Activated gamma-delta T cell treated with anti-CD3 and anti-CD28 coated beads, Interleukin-2, amount 50 U/mL, for 16 hours (primary cell): ENCODE results near the gene LEPROT.

Source experiments
- DNase-seq: peaks from one replicate; pipeline ENCODE4 v3.0.0-alpha.2; 2020; ENCODE audit warnings: low read depth

Gene LEPROT

GRCh38 chr1:65412256-65412983 is 8.0 kb upstream of the LEPROT start:
- no peak for DNase-seq

GRCh38 chr1:65412984-65413375 is 7.5 kb upstream of the LEPROT start:
- DNase-seq: no peak

GRCh38 chr1:65414538-65414937 is 5.9 kb upstream of the LEPROT start:
- no peak for DNase-seq

- DNase-seq: no peak
Observed at GRCh38 chr1:65416767-65417166, 3.7 kb upstream of the LEPROT start.

- DNase-seq: no peak
Observed at GRCh38 chr1:65417729-65418128, 2.7 kb upstream of the LEPROT start.

- no peak for DNase-seq
Observed at GRCh38 chr1:65418522-65419185, 1.8 kb upstream of the LEPROT start.

GRCh38 chr1:65419681-65420589 is 533 bp upstream of the LEPROT start:
- peak; percentile 98 for DNase-seq

GRCh38 chr1:65421351-65422025 is 1.0 kb downstream of the LEPROT start:
- DNase-seq: no peak

GRCh38 chr1:65422241-65423203 is 2.1 kb downstream of the LEPROT start:
- no peak for DNase-seq

GRCh38 chr1:65423884-65424572 is 3.6 kb downstream of the LEPROT start:
- DNase-seq: no peak

- no peak for DNase-seq
Observed at GRCh38 chr1:65424573-65424889, 4.1 kb downstream of the LEPROT start.

- no peak for DNase-seq
Observed at GRCh38 chr1:65425006-65425405, 4.5 kb downstream of the LEPROT start.

GRCh38 chr1:65425697-65426096 is 5.2 kb downstream of the LEPROT start:
- DNase-seq: no peak

- DNase-seq: no peak
Observed at GRCh38 chr1:65429078-65429477, 8.6 kb downstream of the LEPROT start.

GRCh38 chr1:65429806-65430205 is 9.3 kb downstream of the LEPROT start:
- no peak for DNase-seq

- DNase-seq: no peak
Observed at GRCh38 chr1:65431111-65431705, 10.7 kb downstream of the LEPROT start.

- no peak for DNase-seq
Observed at GRCh38 chr1:65432918-65433317, 12.4 kb downstream of the LEPROT start.

- no peak for DNase-seq
Observed at GRCh38 chr1:65434255-65434654, 13.8 kb downstream of the LEPROT start.

GRCh38 chr1:65434760-65435159 is 14.3 kb downstream of the LEPROT start:
- DNase-seq: no peak

- DNase-seq: no peak
Observed at GRCh38 chr1:65435987-65436386, 15.5 kb downstream of the LEPROT start.
